Ascending aorta (tissue), 2 donors: ENCODE measurements around the gene CCSER1. TPM values are rescaled to one million over a fixed set of nuclear protein-coding genes. Genes with fewer than 3 reads are reported as not detected.
"Not testable (repeated sequence)": the region's sequence is repeated elsewhere in the genome, so short reads cannot be mapped to it uniquely, and the experiment has no call there.

Source experiments
- DNase-seq, 2 donors: peaks; one replicate each; pipeline ENCODE4 v3.0.0-alpha.2; 2019; ENCODE audit warnings: low spot score in 2 of 2
- H3K27ac ChIP-seq, 2 donors: fragments of 200-600 bp; sonication (generic); one replicate each; pipeline ENCODE4 v1.5.1; 2016 to 2017; ENCODE audit warnings: mild to moderate bottlenecking in 1 of 2
- H3K27me3 ChIP-seq: fragments of 200-600 bp; sonication (generic); one replicate; pipeline ENCODE4 v1.5.1; 2017
- H3K36me3 ChIP-seq, 2 donors: fragments of 200-600 bp; sonication (generic); one replicate each; pipeline ENCODE4 v1.5.1; 2016
- H3K4me1 ChIP-seq, 2 donors: fragments of 200-600 bp; sonication (generic); one replicate each; pipeline ENCODE4 v1.5.1; 2016 to 2017; ENCODE audit warnings: mild to moderate bottlenecking in 1 of 2
- H3K4me3 ChIP-seq, 2 donors: fragments of 200-600 bp; sonication (generic); one replicate each; pipeline ENCODE4 v1.5.1; 2016 to 2017; ENCODE audit warnings: mild to moderate bottlenecking in 1 of 2
- H3K9me3 ChIP-seq, 2 donors: fragments of 200-600 bp; sonication (generic); one replicate each; pipeline ENCODE4 v1.5.1; 2016
- CTCF ChIP-seq, 3 experiments: fragments of 200-600 bp in 2 of 3; fragments of 450-650 bp in 1 of 3; sonication (generic) in 2 of 3; IDR thresholded peaks; one replicate each; pipeline ENCODE4 v1.5.1; 2016 to 2019; ENCODE audit warnings: antibody characterized with exemption in 3 of 3, mild to moderate bottlenecking in 1 of 3, moderate library complexity in 1 of 3
- intact Hi-C: fragments of 100-400 bp; cut with DNase I; formaldehyde crosslinking; loops from one replicate; pipeline ENCODE4 v1.15.1; 2023
- total RNA-seq: library from RNA; depleted of rRNA; stranded (reverse); fragments of >200 nt; gene quantifications from one replicate; pipeline ENCODE4 v1.1.0, GENCODE V29; 2016

CCSER1 gene
- total RNA-seq, 1 donor from 2014 or later: 8.9 TPM

- no peaks in the 10 kb centered on the region for H3K9me3 ChIP-seq
- no peak overlapping the region for H3K4me3 ChIP-seq
- no peak overlapping the region for H3K27ac ChIP-seq
- intact Hi-C loops: no loop called here
- no peak for TF ChIP-seq CTCF (IDR thresholded peaks at IDR 0.05)
- H3K36me3 ChIP-seq: no peaks in the 10 kb centered on the region
- H3K4me1 ChIP-seq: no peaks in the 10 kb centered on the region
- no peaks in the 10 kb centered on the region for H3K27me3 ChIP-seq
- no peak for DNase-seq
Measured at GRCh38 chr4:90648311-90648710, 521.1 kb downstream of the CCSER1 start.

- Histone ChIP-seq H3K4me1 (no peaks in the 10 kb centered on the region), H3K27ac (no peak overlapping the region), H3K27me3 (no peaks in the 10 kb centered on the region), H3K4me3 (no peak overlapping the region), H3K36me3 (no peaks in the 10 kb centered on the region), H3K9me3 (no peaks in the 10 kb centered on the region)
- intact Hi-C loops: no loop called here
- no peak for DNase-seq
- no peak for TF ChIP-seq CTCF (IDR thresholded peaks at IDR 0.05)
Measured at GRCh38 chr4:90648791-90649190, 521.6 kb downstream of the CCSER1 start.

- Histone ChIP-seq H3K27me3 (no peaks in the 10 kb centered on the region), H3K36me3 (no peaks in the 10 kb centered on the region), H3K27ac (no peak overlapping the region), H3K9me3 (no peaks in the 10 kb centered on the region), H3K4me3 (no peak overlapping the region), H3K4me1 (no peaks in the 10 kb centered on the region)
- no peak for DNase-seq
- intact Hi-C loops: no loop called here
- no peak for TF ChIP-seq CTCF (IDR thresholded peaks at IDR 0.05)
Measured at GRCh38 chr4:90660672-90661071, 533.5 kb downstream of the CCSER1 start.

- no peaks in the 10 kb centered on the region for H3K36me3 ChIP-seq
- H3K4me1 ChIP-seq: no peaks in the 10 kb centered on the region
- H3K27me3 ChIP-seq: no peaks in the 10 kb centered on the region
- intact Hi-C loops: no loop called here
- no peaks in the 10 kb centered on the region for H3K9me3 ChIP-seq
- H3K27ac ChIP-seq: no peak overlapping the region
- no peak overlapping the region for H3K4me3 ChIP-seq
- no peak for DNase-seq
- TF ChIP-seq CTCF (IDR thresholded peaks at IDR 0.05): no peak
Measured at GRCh38 chr4:90670183-90670582, 543.0 kb downstream of the CCSER1 start.

- H3K4me3 ChIP-seq: no peak overlapping the region
- no peaks in the 10 kb centered on the region for H3K36me3 ChIP-seq
- intact Hi-C loops: no loop called here
- H3K4me1 ChIP-seq: no peaks in the 10 kb centered on the region
- H3K27ac ChIP-seq: no peak overlapping the region
- TF ChIP-seq CTCF (IDR thresholded peaks at IDR 0.05): no peak
- no peaks in the 10 kb centered on the region for H3K9me3 ChIP-seq
- no peaks in the 10 kb centered on the region for H3K27me3 ChIP-seq
- no peak for DNase-seq
Measured at GRCh38 chr4:90689739-90690138, 562.5 kb downstream of the CCSER1 start.

- Histone ChIP-seq H3K27me3 (no peaks in the 10 kb centered on the region), H3K27ac (no peak overlapping the region), H3K36me3 (no peaks in the 10 kb centered on the region), H3K4me3 (no peak overlapping the region), H3K9me3 (no peaks in the 10 kb centered on the region), H3K4me1 (no peaks in the 10 kb centered on the region)
- intact Hi-C loops: no loop called here
- no peak for TF ChIP-seq CTCF (IDR thresholded peaks at IDR 0.05)
- no peak for DNase-seq
Measured at GRCh38 chr4:90695411-90695810, 568.2 kb downstream of the CCSER1 start.

- DNase-seq, H3K36me3 ChIP-seq, intact Hi-C loops, H3K27me3 ChIP-seq, H3K9me3 ChIP-seq, H3K4me3 ChIP-seq, H3K27ac ChIP-seq, H3K4me1 ChIP-seq: not testable (repeated sequence)
Measured at GRCh38 chr4:90705501-90705900, 578.3 kb downstream of the CCSER1 start.
